ENCODE measurements around the gene SPAAR. TPM values are rescaled to one million over a fixed set of nuclear protein-coding genes. Genes with fewer than 3 reads are reported as not detected.

SPAAR gene
- total RNA-seq, 1 experiment from 2014 or later = not detected

- intact Hi-C loops (cut with micrococcal nuclease; ENCODE audit: unreplicated experiment) = no loop called here
- no peak for ATAC-seq
- Histone ChIP-seq H3K36me3 (ENCODE audit: control insufficient read depth, insufficient read depth, low read length) (no peaks in the 10 kb centered on the region), H3K27me3 (ENCODE audit: control insufficient read depth, insufficient read depth, low read length) (no peaks in the 10 kb centered on the region), H3K4me3 (ENCODE audit: low read depth in 2 of 2, low read length in 2 of 2) (no peak overlapping the region), H3K9me3 (ENCODE audit: control insufficient read depth, insufficient read depth, low read depth, low read length) (no peaks in the 10 kb centered on the region), H3K27ac (ENCODE audit: low read length) (no peak overlapping the region), H3K4me1 (ENCODE audit: control insufficient read depth, insufficient read depth, low read length) (no peaks in the 10 kb centered on the region)
- TF ChIP-seq REST (IDR thresholded peaks at IDR 0.05; ENCODE audit: insufficient read depth in 1 of 2, low read depth in 2 of 2, low read length in 1 of 2) = no peak
- TF ChIP-seq POLR2AphosphoS5 (IDR thresholded peaks at IDR 0.05; ENCODE audit: low read depth, low read length) = no peak
- no peak for TF ChIP-seq SIN3A (IDR thresholded peaks at IDR 0.05; ENCODE audit: borderline replicate concordance, insufficient read depth, low read depth, low read length)
- no peak for TF ChIP-seq CTCF (IDR thresholded peaks at IDR 0.05)
- no peak for TF ChIP-seq TCF7L2 (IDR thresholded peaks at IDR 0.05; ENCODE audit: low read depth, low read length)
- POLR2A ChIA-PET = no interaction called here
- CTCF ChIA-PET = no interaction called here
- DNase-seq (ENCODE audit: low read depth, low spot score) = no peak
- no TSS peak for BruUV-seq (replicated peaks)
- in situ Hi-C loops (cut with HindIII; ENCODE audit: low pct_unique_long_range_greater_than_20kb, low sequenced_read_pairs) = no loop called here
These were observed 31.4 kb downstream of the SPAAR start for GRCh38 chr9:35940458-35941407.

GRCh38 chr9:35942286-35942685 lies 33.0 kb downstream of the SPAAR start:
- no peaks in the 10 kb centered on the region for H3K4me1 ChIP-seq (ENCODE audit: control insufficient read depth, insufficient read depth, low read length)
- H3K9me3 ChIP-seq (ENCODE audit: control insufficient read depth, insufficient read depth, low read depth, low read length) = no peaks in the 10 kb centered on the region
- DNase-seq (ENCODE audit: low read depth, low spot score) = no peak
- TF ChIP-seq TCF7L2 (IDR thresholded peaks at IDR 0.05; ENCODE audit: low read depth, low read length) = no peak
- no peak for TF ChIP-seq REST (IDR thresholded peaks at IDR 0.05; ENCODE audit: insufficient read depth in 1 of 2, low read depth in 2 of 2, low read length in 1 of 2)
- TF ChIP-seq SIN3A (IDR thresholded peaks at IDR 0.05; ENCODE audit: borderline replicate concordance, insufficient read depth, low read depth, low read length) = no peak
- TF ChIP-seq CTCF (IDR thresholded peaks at IDR 0.05) = no peak
- TF ChIP-seq POLR2AphosphoS5 (IDR thresholded peaks at IDR 0.05; ENCODE audit: low read depth, low read length) = no peak
- BruUV-seq (replicated peaks) = no TSS peak
- H3K27ac ChIP-seq (ENCODE audit: low read length) = no peak overlapping the region
- H3K4me3 ChIP-seq (ENCODE audit: low read depth in 2 of 2, low read length in 2 of 2) = no peak overlapping the region
- ChIA-PET POLR2A (no interaction called here), CTCF (no interaction called here)
- H3K27me3 ChIP-seq (ENCODE audit: control insufficient read depth, insufficient read depth, low read length) = no peaks in the 10 kb centered on the region
- in situ Hi-C loops (cut with HindIII; ENCODE audit: low pct_unique_long_range_greater_than_20kb, low sequenced_read_pairs) (no loop called here), intact Hi-C loops (cut with micrococcal nuclease; ENCODE audit: unreplicated experiment) (no loop called here)
- H3K36me3 ChIP-seq (ENCODE audit: control insufficient read depth, insufficient read depth, low read length) = no peaks in the 10 kb centered on the region
- no peak for ATAC-seq

Data from Panc1 (cell line).